ENCODE results near the gene PLB1. TPM values are rescaled to one million over a fixed set of nuclear protein-coding genes. Genes with fewer than 3 reads are reported as not detected.

PLB1 gene
- total RNA-seq, 1 donor from 2014 or later = 2.2 TPM

GRCh38 chr2:28673338-28673737, 177.5 kb downstream of the PLB1 start:
- Mint-ChIP-seq H3K9me3 (peaks cover 15% of the 10 kb centered on the region), H3K27me3 (ENCODE audit: low read depth) (no peaks in the 10 kb centered on the region), H3K4me1 (peaks cover 12% of the 10 kb centered on the region), H3K36me3 (peaks cover 8% of the 10 kb centered on the region), H3K4me3 (no peak overlapping the region), H3K27ac (no peak overlapping the region)
- no peak for DNase-seq (ENCODE audit: low spot score in 2 of 2, unreplicated experiment in 2 of 2)
- no peak for TF ChIP-seq CTCF (IDR thresholded peaks at IDR 0.05; ENCODE audit: unreplicated experiment)

GRCh38 chr2:28674062-28674712, 178.3 kb downstream of the PLB1 start:
- peaks cover 15% of the 10 kb centered on the region for H3K9me3 Mint-ChIP-seq
- peaks cover 8% of the 10 kb centered on the region for H3K36me3 Mint-ChIP-seq
- H3K27me3 Mint-ChIP-seq (ENCODE audit: low read depth) = no peaks in the 10 kb centered on the region
- peaks cover 12% of the 10 kb centered on the region for H3K4me1 Mint-ChIP-seq
- TF ChIP-seq CTCF (IDR thresholded peaks at IDR 0.05; ENCODE audit: unreplicated experiment) = no peak
- no peak overlapping the region for H3K27ac Mint-ChIP-seq
- no peak overlapping the region for H3K4me3 Mint-ChIP-seq
- DNase-seq (ENCODE audit: low spot score in 2 of 2, unreplicated experiment in 2 of 2) = no peak

- H3K4me3 Mint-ChIP-seq = no peak overlapping the region
- DNase-seq (ENCODE audit: low spot score in 2 of 2, unreplicated experiment in 2 of 2) = no peak
- H3K9me3 Mint-ChIP-seq = peaks cover 15% of the 10 kb centered on the region
- H3K4me1 Mint-ChIP-seq = peaks cover 17% of the 10 kb centered on the region
- no peak overlapping the region for H3K27ac Mint-ChIP-seq
- no peak for TF ChIP-seq CTCF (IDR thresholded peaks at IDR 0.05; ENCODE audit: unreplicated experiment)
- peaks cover 8% of the 10 kb centered on the region for H3K36me3 Mint-ChIP-seq
- no peaks in the 10 kb centered on the region for H3K27me3 Mint-ChIP-seq (ENCODE audit: low read depth)
Measured at GRCh38 chr2:28674713-28675068, 178.8 kb downstream of the PLB1 start.

- Mint-ChIP-seq H3K4me3 (no peak overlapping the region), H3K27me3 (ENCODE audit: low read depth) (no peaks in the 10 kb centered on the region), H3K36me3 (peaks cover 8% of the 10 kb centered on the region), H3K9me3 (peaks cover 15% of the 10 kb centered on the region), H3K4me1 (peaks cover 17% of the 10 kb centered on the region), H3K27ac (peak overlapping the region; percentile 43)
- TF ChIP-seq CTCF (IDR thresholded peaks at IDR 0.05; ENCODE audit: unreplicated experiment) = no peak
- DNase-seq (ENCODE audit: low spot score in 2 of 2, unreplicated experiment in 2 of 2) = no peak
Measured at GRCh38 chr2:28676152-28676835, 180.4 kb downstream of the PLB1 start.

- Mint-ChIP-seq H3K27ac (no peak overlapping the region), H3K4me1 (peaks cover 34% of the 10 kb centered on the region), H3K27me3 (ENCODE audit: low read depth) (no peaks in the 10 kb centered on the region), H3K9me3 (peaks cover 7% of the 10 kb centered on the region), H3K4me3 (no peak overlapping the region), H3K36me3 (peaks cover 1% of the 10 kb centered on the region)
- TF ChIP-seq CTCF (IDR thresholded peaks at IDR 0.05; ENCODE audit: unreplicated experiment) = no peak
- no peak for DNase-seq (ENCODE audit: low spot score in 2 of 2, unreplicated experiment in 2 of 2)
Measured at GRCh38 chr2:28678175-28678855, 182.5 kb downstream of the PLB1 start.

Data from mesothelial cell of epicardium (in vitro differentiated cells).